Esophagus squamous epithelium (tissue), 4 donors: Measurements from ENCODE around the gene TMEM235.

Source experiments
- POLR2A ChIP-seq, 4 donors: fragments of 450-650 bp; IDR thresholded peaks; one replicate each; pipeline ENCODE4 v1.6.1; 2017; ENCODE audit warnings: antibody characterized with exemption in 4 of 4, mild to moderate bottlenecking in 4 of 4, moderate library complexity in 3 of 4
- TF ChIP-seq, protein P1 (sequence below), 6 experiments: fragments of 450-650 bp in 4 of 6; fragments of 200-600 bp in 2 of 6; sonication (generic) in 2 of 6; IDR thresholded peaks; one replicate each; pipeline ENCODE4 v1.5.1; 2016 to 2019; ENCODE audit warnings: antibody characterized with exemption in 6 of 6, mild to moderate bottlenecking in 4 of 6, moderate library complexity in 4 of 6

DNA sequence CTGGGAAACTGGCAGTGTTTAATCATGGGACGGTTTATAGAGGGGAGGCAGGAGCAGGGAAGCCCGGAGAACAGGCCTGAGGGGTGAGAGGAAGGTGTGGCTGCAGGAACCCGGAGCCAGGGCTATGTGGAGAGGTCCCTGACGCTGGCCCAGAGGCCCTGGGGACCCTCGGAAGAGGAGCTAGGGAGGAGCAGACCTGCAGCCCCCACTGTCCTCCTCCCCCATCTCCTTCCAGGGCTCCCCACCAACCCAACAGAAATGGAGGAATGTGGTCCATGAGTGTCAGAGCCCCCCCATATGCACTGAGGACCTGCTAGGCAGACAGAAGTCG is 20.3 kb downstream of the TMEM235 start:
- TF ChIP-seq, protein P1, sequence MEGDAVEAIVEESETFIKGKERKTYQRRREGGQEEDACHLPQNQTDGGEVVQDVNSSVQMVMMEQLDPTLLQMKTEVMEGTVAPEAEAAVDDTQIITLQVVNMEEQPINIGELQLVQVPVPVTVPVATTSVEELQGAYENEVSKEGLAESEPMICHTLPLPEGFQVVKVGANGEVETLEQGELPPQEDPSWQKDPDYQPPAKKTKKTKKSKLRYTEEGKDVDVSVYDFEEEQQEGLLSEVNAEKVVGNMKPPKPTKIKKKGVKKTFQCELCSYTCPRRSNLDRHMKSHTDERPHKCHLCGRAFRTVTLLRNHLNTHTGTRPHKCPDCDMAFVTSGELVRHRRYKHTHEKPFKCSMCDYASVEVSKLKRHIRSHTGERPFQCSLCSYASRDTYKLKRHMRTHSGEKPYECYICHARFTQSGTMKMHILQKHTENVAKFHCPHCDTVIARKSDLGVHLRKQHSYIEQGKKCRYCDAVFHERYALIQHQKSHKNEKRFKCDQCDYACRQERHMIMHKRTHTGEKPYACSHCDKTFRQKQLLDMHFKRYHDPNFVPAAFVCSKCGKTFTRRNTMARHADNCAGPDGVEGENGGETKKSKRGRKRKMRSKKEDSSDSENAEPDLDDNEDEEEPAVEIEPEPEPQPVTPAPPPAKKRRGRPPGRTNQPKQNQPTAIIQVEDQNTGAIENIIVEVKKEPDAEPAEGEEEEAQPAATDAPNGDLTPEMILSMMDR (IDR thresholded peaks at IDR 0.05) = no peak
- no peak for TF ChIP-seq POLR2A (IDR thresholded peaks at IDR 0.05)
